Measurements from ENCODE around the gene CCDC152.

- TF ChIP-seq CTCF (conservative IDR thresholded peaks at IDR 0.05): no peak
- TF ChIP-seq EZH2 (IDR thresholded peaks at IDR 0.05; ENCODE audit: low read depth): no peak
Measured at GRCh38 chr5:42843675-42844292, 87.2 kb downstream of the CCDC152 start.
